ENCODE results near the gene PLEKHG5.

- TF ChIP-seq POLR2AphosphoS5 (IDR thresholded peaks at IDR 0.05) (no peak), CTCF (IDR thresholded peaks at IDR 0.05) (no peak)
These were observed 49.9 kb downstream of the PLEKHG5 start for GRCh38 chr1:6441586-6441985.

Measured in transverse colon (tissue), 4 donors.